GM10266 (cell line): ENCODE data around the gene OBSCN.
"Not testable (repeated sequence)": the region's sequence is repeated elsewhere in the genome, so short reads cannot be mapped to it uniquely, and the experiment has no call there.

Experiments
- DNase-seq: peaks from one replicate; pipeline ENCODE4 v3.0.0; 2012; ENCODE audit errors: extremely low spot score
- TF ChIP-seq, protein P1 (sequence below): IDR thresholded peaks from 2 replicates; pipeline ENCODE4 v1.5.1; 2012; ENCODE audit warnings: mild to moderate bottlenecking, low read depth; ENCODE audit not compliant: control insufficient read depth, insufficient read depth; ENCODE audit errors: missing control alignments

OBSCN gene

DNA sequence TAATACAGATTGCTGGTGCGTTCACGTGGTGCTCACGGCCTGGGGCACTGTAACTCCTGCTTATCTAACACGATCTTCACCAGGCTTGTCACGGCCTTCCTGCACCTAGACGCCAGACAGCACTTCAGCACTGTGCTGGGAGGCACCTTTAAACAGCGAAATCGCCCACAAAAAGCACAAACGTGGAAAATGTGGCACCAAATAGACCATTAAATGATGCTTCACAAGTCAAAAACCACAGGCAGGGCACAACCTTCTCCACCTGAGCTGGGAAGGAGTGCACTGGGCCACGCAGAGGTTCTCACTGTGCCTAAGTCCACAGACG lies 22.2 kb upstream of the OBSCN start:
- no peak for DNase-seq
- TF ChIP-seq, protein P1, sequence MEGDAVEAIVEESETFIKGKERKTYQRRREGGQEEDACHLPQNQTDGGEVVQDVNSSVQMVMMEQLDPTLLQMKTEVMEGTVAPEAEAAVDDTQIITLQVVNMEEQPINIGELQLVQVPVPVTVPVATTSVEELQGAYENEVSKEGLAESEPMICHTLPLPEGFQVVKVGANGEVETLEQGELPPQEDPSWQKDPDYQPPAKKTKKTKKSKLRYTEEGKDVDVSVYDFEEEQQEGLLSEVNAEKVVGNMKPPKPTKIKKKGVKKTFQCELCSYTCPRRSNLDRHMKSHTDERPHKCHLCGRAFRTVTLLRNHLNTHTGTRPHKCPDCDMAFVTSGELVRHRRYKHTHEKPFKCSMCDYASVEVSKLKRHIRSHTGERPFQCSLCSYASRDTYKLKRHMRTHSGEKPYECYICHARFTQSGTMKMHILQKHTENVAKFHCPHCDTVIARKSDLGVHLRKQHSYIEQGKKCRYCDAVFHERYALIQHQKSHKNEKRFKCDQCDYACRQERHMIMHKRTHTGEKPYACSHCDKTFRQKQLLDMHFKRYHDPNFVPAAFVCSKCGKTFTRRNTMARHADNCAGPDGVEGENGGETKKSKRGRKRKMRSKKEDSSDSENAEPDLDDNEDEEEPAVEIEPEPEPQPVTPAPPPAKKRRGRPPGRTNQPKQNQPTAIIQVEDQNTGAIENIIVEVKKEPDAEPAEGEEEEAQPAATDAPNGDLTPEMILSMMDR, result no peak

- DNase-seq, result not testable (repeated sequence)
These were observed 19.6 kb upstream of the OBSCN start for GRCh38 chr1:228188249-228188648.

DNA sequence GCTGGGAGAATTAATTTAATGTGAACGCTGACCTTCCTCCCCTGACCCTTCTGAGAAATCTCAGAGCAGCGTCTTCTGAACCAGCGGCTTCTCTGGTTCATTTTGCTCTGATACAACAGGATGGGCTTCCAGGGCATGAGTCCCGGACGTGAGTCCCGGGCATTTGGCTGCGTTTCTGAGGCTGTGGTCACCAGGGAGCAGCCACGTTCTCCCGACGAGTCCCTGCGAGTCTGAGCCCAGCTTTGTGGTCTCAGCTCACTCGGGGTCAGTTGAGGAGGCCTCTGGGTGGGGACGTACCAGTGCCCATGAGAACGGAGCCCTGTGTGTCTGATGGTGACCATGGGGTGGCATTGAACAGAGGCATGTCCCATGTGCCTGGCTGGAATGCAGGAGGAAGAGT lies 17.7 kb upstream of the OBSCN start:
- TF ChIP-seq, protein P1, result no peak
- no peak for DNase-seq

- TF ChIP-seq, protein P1, result no peak
- no peak for DNase-seq
These were observed 17.1 kb upstream of the OBSCN start for GRCh38 chr1:228190778-228191177.

DNA sequence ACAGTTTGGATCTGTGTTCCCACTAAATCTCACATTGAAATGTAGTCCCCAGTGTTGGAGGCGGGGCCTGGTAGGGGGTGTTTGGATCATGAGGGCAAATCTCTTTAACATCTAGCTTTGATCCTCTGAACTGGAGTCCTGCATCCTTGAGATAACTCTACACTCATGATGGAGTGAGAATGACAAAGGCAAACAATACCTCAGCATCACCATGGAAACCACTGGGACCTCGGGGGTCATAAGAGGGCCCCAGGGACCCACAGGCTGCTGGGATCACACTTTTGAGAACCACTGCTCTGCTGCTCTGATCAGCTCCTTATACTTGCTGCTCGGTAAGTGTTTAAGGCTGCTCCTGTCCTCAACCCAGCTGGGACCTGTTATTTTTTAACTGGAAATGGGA lies 13.4 kb upstream of the OBSCN start:
- DNase-seq, result no peak
- TF ChIP-seq, protein P1, result no peak

DNA sequence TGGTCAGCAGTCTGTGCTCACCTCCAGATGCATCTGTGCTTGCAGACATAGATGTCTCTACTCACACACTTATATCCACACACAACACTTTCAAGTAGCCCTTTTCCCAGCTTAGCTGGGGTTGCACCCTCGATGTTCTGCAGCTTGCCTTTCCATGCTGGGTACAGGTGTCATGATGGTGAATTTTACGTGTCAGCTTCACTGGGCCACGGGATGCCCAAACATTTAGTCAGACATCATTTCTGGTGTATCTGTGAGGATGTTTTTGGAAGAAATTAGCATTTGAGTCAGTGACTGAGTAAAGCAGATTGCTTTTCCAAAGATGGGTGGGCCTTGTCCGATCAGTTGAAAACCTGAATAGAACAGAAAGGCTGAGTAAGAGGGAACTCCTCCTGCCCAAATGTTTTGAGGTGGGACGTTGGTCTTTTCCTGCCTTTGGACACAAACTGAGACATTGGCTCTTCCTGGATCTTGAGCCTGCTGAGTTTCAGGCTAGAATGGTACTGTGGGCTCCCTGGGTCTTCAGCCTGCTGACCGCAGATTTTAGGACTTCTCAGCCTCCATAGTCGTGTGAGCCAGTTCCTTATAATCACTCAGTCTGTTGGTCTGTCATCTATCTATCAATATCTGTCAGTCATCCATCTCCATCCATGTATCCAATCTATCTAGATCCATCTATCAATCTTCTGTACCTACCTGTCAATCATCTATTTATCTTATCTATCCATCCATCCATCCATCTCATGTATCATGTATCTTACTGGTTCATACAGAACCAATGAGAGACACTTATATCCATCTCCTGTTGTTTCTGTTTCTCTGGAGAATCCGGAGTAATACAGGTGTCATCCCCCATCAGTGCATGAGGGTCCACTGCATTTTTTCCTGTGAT lies 12.7 kb upstream of the OBSCN start:
- DNase-seq, result no peak

GRCh38 chr1:228197555-228198147 lies 10.2 kb upstream of the OBSCN start:
- TF ChIP-seq, protein P1, result no peak
- DNase-seq, result no peak

More for the DNA sequence above, 12.7 kb upstream of the OBSCN start:
- TF ChIP-seq, protein P1, result no peak
